ENCODE data around the gene OCA2.

The OCA2 gene

DNA sequence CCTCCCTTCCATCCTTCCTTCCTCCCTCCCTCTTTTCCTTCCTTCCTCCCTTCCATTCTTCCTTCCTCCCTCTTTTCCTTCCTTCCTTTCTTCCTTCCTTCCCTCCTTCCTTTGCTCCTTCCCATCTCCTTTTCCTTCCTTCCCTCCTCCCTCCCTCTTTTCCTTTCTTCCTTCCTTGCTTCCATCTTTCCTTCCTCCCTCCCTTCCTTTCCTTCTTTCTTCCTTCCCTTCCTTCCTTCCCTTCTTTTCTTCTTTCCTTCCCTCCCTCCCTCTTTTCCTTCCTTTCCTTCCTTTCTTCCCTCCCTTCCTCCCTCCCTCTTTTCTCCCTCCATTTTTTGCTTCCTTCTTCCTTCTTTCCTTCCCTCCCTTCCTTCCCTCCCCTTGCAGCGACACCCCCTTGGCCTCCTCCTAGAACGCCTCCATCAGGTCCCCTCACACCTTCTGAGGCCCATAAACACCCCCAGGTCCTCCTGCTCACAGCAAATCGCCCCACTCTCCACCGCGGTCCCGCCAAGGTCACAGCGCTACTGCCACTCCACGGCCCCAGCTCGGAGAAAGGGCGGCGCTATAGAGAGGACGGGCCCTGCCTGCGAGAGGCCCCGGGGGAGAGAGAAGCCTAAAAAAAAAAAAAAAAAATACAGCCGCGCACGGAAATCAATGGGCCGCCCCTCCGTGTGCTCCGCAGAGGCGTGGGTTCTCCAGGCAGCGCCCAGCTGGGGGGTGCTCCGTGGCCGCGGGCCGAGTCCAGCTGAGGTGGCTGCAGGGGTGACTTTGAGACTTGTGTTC lies 328.2 kb downstream of the OCA2 start:
- Histone ChIP-seq H2AFZ (ENCODE audit: low read depth, low read length, severe bottlenecking) (no peak overlapping the region), H3K79me2 (ENCODE audit: insufficient read depth, low read length) (no peaks in the 10 kb centered on the region), H3F3A (ENCODE audit: insufficient read depth) (no peaks in the 10 kb centered on the region), H3K27me3 (ENCODE audit: low read length) (no peaks in the 10 kb centered on the region), H3K27ac (ENCODE audit: low read depth, low read length) (no peak overlapping the region), H3K4me2 (ENCODE audit: low read depth, low read length, poor library complexity, severe bottlenecking) (no peak overlapping the region), H3K9me2 (replicated peaks; ENCODE audit: insufficient read depth, low read length) (no peaks in the 10 kb centered on the region), H3K9me3 (ENCODE audit: insufficient read depth, low read length) (no peaks in the 10 kb centered on the region), H4K20me1 (ENCODE audit: low read depth, low read length) (no peaks in the 10 kb centered on the region), H3K4me3 (ENCODE audit: insufficient read depth, low read length, poor library complexity, severe bottlenecking) (no peak overlapping the region), H3K9ac (ENCODE audit: low read length) (no peak overlapping the region), H3K36me3 (ENCODE audit: low read length) (no peaks in the 10 kb centered on the region)
- TF ChIP-seq, protein P1, sequence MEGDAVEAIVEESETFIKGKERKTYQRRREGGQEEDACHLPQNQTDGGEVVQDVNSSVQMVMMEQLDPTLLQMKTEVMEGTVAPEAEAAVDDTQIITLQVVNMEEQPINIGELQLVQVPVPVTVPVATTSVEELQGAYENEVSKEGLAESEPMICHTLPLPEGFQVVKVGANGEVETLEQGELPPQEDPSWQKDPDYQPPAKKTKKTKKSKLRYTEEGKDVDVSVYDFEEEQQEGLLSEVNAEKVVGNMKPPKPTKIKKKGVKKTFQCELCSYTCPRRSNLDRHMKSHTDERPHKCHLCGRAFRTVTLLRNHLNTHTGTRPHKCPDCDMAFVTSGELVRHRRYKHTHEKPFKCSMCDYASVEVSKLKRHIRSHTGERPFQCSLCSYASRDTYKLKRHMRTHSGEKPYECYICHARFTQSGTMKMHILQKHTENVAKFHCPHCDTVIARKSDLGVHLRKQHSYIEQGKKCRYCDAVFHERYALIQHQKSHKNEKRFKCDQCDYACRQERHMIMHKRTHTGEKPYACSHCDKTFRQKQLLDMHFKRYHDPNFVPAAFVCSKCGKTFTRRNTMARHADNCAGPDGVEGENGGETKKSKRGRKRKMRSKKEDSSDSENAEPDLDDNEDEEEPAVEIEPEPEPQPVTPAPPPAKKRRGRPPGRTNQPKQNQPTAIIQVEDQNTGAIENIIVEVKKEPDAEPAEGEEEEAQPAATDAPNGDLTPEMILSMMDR (IDR thresholded peaks at IDR 0.05; ENCODE audit: insufficient read depth, low read length, poor library complexity, severe bottlenecking), result no peak
- no peak for TF ChIP-seq EZH2phosphoT487 (conservative IDR thresholded peaks at IDR 0.05; ENCODE audit: low read length)

DNA sequence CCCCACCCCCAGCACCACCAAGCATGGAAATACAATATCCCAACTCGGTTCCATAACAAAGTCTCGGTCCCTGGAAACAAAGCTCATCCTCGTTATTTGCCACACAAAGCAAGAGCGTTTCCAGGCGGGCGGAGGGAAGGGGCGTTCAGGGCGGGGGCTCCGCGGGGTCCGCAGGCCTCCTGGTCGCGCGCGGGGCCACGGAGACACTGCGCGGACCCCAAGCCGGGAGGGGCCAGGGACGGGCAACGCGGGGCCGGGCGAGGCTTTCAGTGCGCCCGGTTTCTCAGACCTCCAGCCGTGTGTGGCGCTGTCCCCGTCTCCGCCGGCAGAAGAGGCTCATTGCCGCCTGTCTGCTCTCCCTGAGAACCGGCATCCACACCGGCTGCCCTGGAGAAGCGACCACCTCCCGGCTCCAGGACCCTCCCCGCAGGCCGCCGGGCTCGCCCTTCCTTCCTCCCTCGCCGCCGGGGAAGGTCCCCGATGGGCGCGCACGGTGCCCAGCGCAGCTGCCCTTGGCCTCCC lies 329.0 kb downstream of the OCA2 start:
- Histone ChIP-seq H3K79me2 (ENCODE audit: insufficient read depth, low read length) (no peaks in the 10 kb centered on the region), H3K9me2 (replicated peaks; ENCODE audit: insufficient read depth, low read length) (no peaks in the 10 kb centered on the region), H3K4me2 (ENCODE audit: low read depth, low read length, poor library complexity, severe bottlenecking) (no peak overlapping the region), H3K9me3 (ENCODE audit: insufficient read depth, low read length) (no peaks in the 10 kb centered on the region), H3K27me3 (ENCODE audit: low read length) (no peaks in the 10 kb centered on the region), H2AFZ (ENCODE audit: low read depth, low read length, severe bottlenecking) (no peak overlapping the region), H3F3A (ENCODE audit: insufficient read depth) (no peaks in the 10 kb centered on the region), H4K20me1 (ENCODE audit: low read depth, low read length) (no peaks in the 10 kb centered on the region), H3K27ac (ENCODE audit: low read depth, low read length) (no peak overlapping the region), H3K36me3 (ENCODE audit: low read length) (no peaks in the 10 kb centered on the region), H3K4me3 (ENCODE audit: insufficient read depth, low read length, poor library complexity, severe bottlenecking) (no peak overlapping the region), H3K9ac (ENCODE audit: low read length) (no peak overlapping the region)
- TF ChIP-seq, protein P1 (IDR thresholded peaks at IDR 0.05; ENCODE audit: insufficient read depth, low read length, poor library complexity, severe bottlenecking), result no peak
- no peak for TF ChIP-seq EZH2phosphoT487 (conservative IDR thresholded peaks at IDR 0.05; ENCODE audit: low read length)

DNA sequence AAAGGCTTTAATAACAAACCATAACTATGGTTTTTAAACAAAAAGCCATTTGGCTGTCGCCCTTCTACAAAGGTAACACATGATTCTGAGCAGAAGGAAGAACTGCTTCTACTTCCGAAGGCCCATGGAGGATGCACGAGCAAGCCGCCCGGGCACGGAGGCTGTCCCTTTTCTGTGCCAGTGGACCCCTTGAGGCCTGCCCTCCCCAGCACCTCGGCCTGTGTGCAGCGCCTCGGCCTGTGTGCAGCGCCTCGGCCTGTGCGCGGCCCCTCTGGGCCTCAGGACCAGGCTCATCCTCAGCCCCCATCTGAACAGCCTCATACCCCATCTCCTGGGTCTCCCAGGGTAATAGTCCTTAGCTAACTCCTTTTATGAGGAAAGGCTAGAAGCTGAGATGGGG lies 329.5 kb downstream of the OCA2 start:
- Histone ChIP-seq H3K27me3 (ENCODE audit: low read length) (no peaks in the 10 kb centered on the region), H4K20me1 (ENCODE audit: low read depth, low read length) (no peaks in the 10 kb centered on the region)

More for the DNA sequence above, 329.5 kb downstream of the OCA2 start:
- TF ChIP-seq EZH2phosphoT487 (conservative IDR thresholded peaks at IDR 0.05; ENCODE audit: low read length), result no peak
- TF ChIP-seq, protein P1 (IDR thresholded peaks at IDR 0.05; ENCODE audit: insufficient read depth, low read length, poor library complexity, severe bottlenecking), result no peak
- H3K79me2 ChIP-seq (ENCODE audit: insufficient read depth, low read length), result no peaks in the 10 kb centered on the region
- no peaks in the 10 kb centered on the region for H3K36me3 ChIP-seq (ENCODE audit: low read length)
- H3K4me3 ChIP-seq (ENCODE audit: insufficient read depth, low read length, poor library complexity, severe bottlenecking), result no peak overlapping the region
- H2AFZ ChIP-seq (ENCODE audit: low read depth, low read length, severe bottlenecking), result no peak overlapping the region
- H3F3A ChIP-seq (ENCODE audit: insufficient read depth), result no peaks in the 10 kb centered on the region
- no peaks in the 10 kb centered on the region for H3K9me2 ChIP-seq (replicated peaks; ENCODE audit: insufficient read depth, low read length)
- no peak overlapping the region for H3K9ac ChIP-seq (ENCODE audit: low read length)
- no peak overlapping the region for H3K4me2 ChIP-seq (ENCODE audit: low read depth, low read length, poor library complexity, severe bottlenecking)
- no peaks in the 10 kb centered on the region for H3K9me3 ChIP-seq (ENCODE audit: insufficient read depth, low read length)
- no peak overlapping the region for H3K27ac ChIP-seq (ENCODE audit: low read depth, low read length)
